ENCODE results near the gene GAS7. TPM values are rescaled to one million over a fixed set of nuclear protein-coding genes. Genes with fewer than 3 reads are reported as not detected.

The GAS7 gene
- total and polyA plus RNA-seq, 7 donors: 1.4 to 16.9 (median 7.0) TPM

GRCh38 chr17:10208604-10209193 lies 10.3 kb upstream of the GAS7 start:
- ATAC-seq (no peak), DNase-seq (no peak)
- H3K4me3 ChIP-seq: no peak overlapping the region
- intact Hi-C loops (cut with DNase I): no loop called here
- H3K4me1 ChIP-seq: no peaks in the 10 kb centered on the region
- H3K27me3 ChIP-seq (ENCODE audit: insufficient read depth in 3 of 3, low read length in 2 of 3): no peaks in the 10 kb centered on the region
- no peaks in the 10 kb centered on the region for H3K36me3 ChIP-seq (ENCODE audit: insufficient read depth in 1 of 2, low read depth in 1 of 2)
- 62 to 69% (median 67%) methylated on average over 7 of the region's 7 CpGs for WGBS, 3 donors
- no peak overlapping the region for H3K27ac ChIP-seq
- peaks cover 11% of the 10 kb centered on the region for H3K9me3 ChIP-seq
- TF ChIP-seq CTCF (IDR thresholded peaks at IDR 0.05): no peak

GRCh38 chr17:10207153-10207552 lies 8.7 kb upstream of the GAS7 start:
- no peaks in the 10 kb centered on the region for H3K36me3 ChIP-seq (ENCODE audit: insufficient read depth in 1 of 2, low read depth in 1 of 2)
- no peak overlapping the region for H3K27ac ChIP-seq
- no peak overlapping the region for H3K4me3 ChIP-seq
- DNase-seq (no peak), ATAC-seq (no peak)
- H3K9me3 ChIP-seq: peaks cover 11% of the 10 kb centered on the region
- TF ChIP-seq CTCF (IDR thresholded peaks at IDR 0.05): no peak
- no peaks in the 10 kb centered on the region for H3K27me3 ChIP-seq (ENCODE audit: insufficient read depth in 3 of 3, low read length in 2 of 3)
- intact Hi-C loops (cut with DNase I): no loop called here
- 73 to 88% (median 85%) methylated on average over 4 of the region's 4 CpGs for WGBS, 3 donors
- no peaks in the 10 kb centered on the region for H3K4me1 ChIP-seq

- TF ChIP-seq CTCF (IDR thresholded peaks at IDR 0.05): no peak
- 91 to 94% (median 91%) methylated on average over 2 of the region's 2 CpGs for WGBS, 3 donors
- Histone ChIP-seq H3K4me1 (no peaks in the 10 kb centered on the region), H3K9me3 (peaks cover 11% of the 10 kb centered on the region), H3K4me3 (no peak overlapping the region), H3K27ac (no peak overlapping the region), H3K27me3 (ENCODE audit: insufficient read depth in 3 of 3, low read length in 2 of 3) (no peaks in the 10 kb centered on the region), H3K36me3 (ENCODE audit: insufficient read depth in 1 of 2, low read depth in 1 of 2) (no peaks in the 10 kb centered on the region)
- ATAC-seq (no peak), DNase-seq (no peak)
- intact Hi-C loops (cut with DNase I): no loop called here
These were observed 7.3 kb upstream of the GAS7 start for GRCh38 chr17:10205549-10206185.

- no peak overlapping the region for H3K4me3 ChIP-seq
- 87 to 92% (median 88%) methylated on average over 4 of the region's 4 CpGs for WGBS, 3 donors
- no peaks in the 10 kb centered on the region for H3K4me1 ChIP-seq
- H3K9me3 ChIP-seq: peaks cover 11% of the 10 kb centered on the region
- ATAC-seq (no peak), DNase-seq (no peak)
- intact Hi-C loops (cut with DNase I): no loop called here
- TF ChIP-seq CTCF (IDR thresholded peaks at IDR 0.05): no peak
- no peak overlapping the region for H3K27ac ChIP-seq
- peaks cover 0 to 33% (median 16%) of the 10 kb centered on the region in 3 donors for H3K27me3 ChIP-seq (ENCODE audit: insufficient read depth in 3 of 3, low read length in 2 of 3)
- H3K36me3 ChIP-seq (ENCODE audit: insufficient read depth in 1 of 2, low read depth in 1 of 2): no peaks in the 10 kb centered on the region
These were observed 3.3 kb upstream of the GAS7 start for GRCh38 chr17:10201680-10202079.

All from psoas muscle (tissue), 8 donors.